ENCODE data around the gene SVIL.

The SVIL gene

DNA sequence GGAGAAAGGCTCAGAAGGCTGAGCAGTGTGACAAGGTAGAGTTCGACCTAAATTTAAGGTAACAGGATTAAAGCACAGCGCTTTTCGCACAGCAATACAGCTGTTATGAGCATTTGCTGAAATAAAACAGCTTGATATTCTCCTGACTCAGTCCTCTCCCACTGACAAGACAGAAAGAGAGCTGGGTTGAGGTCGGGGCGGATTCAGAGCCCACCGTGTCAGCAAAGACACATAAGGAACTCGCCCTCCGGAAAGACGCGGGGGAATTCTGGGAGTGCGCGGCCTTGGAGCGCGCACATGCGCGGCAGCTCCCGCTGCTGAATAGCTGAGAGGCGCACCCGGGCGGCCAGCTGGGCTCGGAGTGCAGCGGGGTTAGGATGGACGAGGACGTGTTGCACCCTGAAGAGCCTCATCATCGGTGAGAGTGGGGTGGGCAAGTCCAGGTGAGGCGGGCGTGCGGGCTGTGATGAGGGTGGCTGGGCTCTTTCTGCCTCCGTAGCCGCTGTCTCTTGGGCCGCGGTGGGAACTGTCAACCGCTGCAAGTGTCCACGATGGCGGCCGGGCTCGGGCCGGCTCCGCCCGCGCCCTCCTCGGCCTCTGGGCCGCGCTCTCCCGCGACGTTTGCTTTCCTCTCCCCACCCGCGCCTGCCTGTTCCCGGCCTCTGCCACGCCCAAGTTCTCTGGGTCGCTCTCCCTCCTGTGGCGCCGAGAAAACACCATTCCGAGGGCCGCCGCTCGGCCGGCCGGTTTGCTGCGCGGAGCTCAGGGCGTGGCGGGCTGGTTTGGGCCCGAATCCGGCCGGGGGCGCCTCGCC lies 225.3 kb downstream of the SVIL start:
- no peak for FAIRE-seq

GRCh38 chr10:29408847-29409240 lies 225.9 kb downstream of the SVIL start:
- no peak for FAIRE-seq

Data from TTC549 (cell line).